ENCODE measurements around the gene FAM131A.
A peak's percentile ranks its signal among the peaks of the same experiment; 100 is the strongest.

The FAM131A gene

GRCh38 chr3:184358921-184359350 lies 21.5 kb downstream of the FAM131A start:
- no peak for DNase-seq

DNA sequence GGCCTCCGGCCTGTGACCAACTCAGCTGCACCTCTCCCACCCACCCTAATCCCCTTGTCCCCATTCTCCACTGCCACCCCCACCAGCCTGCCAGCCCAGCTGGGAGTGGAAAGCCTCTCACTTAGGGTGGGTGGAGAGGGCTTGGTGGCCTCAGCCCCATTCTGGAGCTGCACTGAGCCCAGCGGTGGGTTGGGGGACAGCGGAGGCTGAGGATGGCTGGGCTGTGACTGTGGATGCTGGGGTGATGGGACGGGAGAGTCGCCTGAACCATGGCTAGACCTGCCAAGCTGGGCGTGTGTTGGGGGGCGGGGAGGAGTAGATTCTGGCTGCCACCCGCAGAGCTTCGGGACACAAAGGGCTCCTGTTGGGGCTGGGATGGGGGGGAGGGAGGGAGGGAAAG lies 22.2 kb downstream of the FAM131A start:
- no peak for DNase-seq

DNA sequence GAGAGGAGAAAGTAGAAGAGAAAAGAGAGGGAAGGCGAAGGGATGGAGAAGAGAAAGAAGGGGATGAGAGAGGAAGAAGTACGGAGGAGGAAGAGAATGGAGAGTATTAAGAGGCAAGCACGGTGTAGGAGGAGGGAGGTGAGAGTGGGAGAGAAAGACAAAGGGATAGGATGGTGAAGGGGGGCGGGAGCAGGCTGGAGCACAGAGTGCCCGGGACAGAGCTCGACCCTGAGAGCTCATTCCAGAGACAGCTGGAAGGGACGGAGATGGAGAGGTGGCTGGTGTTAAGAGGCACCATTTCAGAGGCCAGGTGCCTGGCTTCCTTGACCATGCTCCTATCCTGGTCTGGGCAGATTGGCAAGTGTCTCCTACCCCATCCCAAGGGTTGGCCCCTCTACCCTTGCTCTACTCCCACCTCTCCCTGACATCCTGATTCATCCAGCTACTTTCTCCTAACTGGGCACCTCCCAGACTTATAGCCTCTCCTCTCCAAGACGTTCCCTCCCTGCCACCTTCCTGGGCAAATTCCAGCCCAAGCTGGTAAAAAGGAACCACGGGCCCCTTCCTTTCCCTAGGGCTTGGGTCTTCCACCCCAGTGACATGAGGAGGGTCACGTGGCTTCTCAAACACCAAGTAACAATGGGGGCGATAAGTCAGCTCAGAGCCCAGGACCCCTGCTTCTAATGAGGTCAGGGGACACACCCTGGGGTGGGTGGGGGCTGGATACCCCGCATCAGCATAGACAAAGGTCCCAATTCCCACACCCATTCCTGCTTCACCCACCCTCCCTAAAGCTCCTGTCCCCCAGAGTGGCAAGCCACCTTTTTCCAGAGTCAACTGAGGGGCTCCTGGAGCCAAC lies 22.9 kb downstream of the FAM131A start:
- no peak for DNase-seq

- DNase-seq: no peak
Observed at GRCh38 chr3:184360929-184361531, 23.6 kb downstream of the FAM131A start.

DNA sequence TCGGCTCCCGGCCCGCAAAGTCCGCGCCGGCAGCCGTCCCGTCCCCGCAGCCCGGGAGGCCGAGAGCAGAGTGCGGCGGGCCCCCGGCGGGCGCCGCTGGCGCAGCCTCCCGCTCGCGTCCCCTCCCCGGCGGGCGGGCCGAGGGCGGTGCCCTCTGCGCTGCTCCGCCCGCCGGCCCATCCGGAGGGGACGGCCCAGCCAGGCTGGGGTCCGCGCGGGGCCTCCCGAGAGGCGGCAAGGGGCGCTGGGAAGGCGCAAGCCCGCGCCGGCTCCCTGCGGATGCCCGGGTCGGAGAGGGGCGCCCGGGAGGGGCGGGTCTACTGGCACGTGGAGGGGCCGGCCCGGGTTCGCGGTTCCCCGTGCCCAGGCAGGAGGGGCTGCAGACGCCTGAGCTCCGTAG lies 24.1 kb downstream of the FAM131A start, which contains the start of the genes CLCN2 and POLR2H:
Gene CLCN2, minus strand, starts transcription at position 74 of the 400 bp plus-strand sequence. CDS start 126 bp downstream, outside the sequence.
Gene POLR2H, plus strand, starts transcription at position 179 of the 400 bp plus-strand sequence. CDS start 1,783 bp downstream, outside the sequence.
- peak; percentile 71 for DNase-seq

GRCh38 chr3:184361932-184362667 lies 24.7 kb downstream of the FAM131A start:
- no peak for DNase-seq

DNA sequence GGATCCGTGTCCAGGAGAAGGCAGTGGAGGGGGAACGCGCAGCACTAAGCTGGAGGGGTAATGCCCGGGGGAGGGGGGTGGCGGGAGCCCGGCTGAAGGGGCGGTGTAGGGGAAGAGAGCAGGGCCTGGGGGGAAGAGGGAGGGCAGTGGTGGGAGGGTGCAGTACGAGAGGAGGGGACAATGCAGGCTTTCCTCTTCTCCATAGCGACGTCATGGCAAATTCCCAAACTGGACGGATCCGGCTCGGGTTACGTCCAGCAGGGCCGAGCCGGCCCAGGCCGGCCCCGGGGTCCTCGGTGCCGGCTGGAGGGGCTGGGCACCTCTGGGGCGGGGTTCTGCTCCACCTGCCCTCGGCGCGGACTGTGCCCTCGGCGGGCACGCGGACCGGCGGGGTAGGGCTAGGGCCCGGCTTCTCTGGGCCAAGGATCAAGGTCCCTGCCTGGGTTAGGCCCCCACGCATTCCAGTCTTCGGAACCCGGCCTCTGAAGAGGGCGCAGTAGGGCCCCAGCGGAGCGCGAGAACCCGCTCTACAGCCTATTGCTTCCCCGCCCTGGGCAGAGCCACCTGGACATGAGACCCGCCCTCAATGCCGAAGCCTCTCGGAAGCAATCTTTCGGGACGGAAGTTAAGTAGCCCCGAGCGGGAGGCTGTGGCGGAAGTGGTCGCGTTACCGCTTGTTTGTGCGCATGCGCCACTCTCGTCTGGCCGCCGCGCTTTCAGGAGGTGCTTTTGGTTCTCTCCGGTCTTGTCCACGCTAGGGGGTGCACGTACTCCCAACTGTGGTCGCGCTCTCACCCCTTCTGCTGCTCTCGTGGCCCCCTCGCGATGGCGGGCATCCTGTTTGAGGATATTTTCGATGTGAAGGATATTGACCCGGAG lies 25.5 kb downstream of the FAM131A start:
- DNase-seq: peak; percentile 98

GRCh38 chr3:184366619-184367289 lies 29.4 kb downstream of the FAM131A start:
- DNase-seq: no peak

DNA sequence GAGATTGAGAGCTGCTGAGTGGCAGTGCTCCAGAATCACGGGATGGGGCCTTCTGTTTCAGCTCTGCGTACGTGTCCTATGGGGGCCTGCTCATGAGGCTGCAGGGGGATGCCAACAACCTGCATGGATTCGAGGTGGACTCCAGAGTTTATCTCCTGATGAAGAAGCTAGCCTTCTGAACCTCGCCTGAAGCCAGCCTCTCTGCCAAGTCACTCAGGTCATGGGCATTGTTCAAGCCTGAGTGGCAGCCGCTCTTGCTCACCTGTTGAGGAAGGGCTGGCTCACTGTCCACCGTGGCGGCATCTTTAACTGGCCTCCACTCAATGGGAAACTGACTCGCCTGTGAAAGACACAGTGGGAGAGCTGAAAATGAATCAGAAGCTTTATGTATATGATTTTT lies 30.7 kb downstream of the FAM131A start:
- DNase-seq: no peak

- peak; percentile 69 for DNase-seq
Observed at GRCh38 chr3:184368586-184369183, 31.3 kb downstream of the FAM131A start.

GRCh38 chr3:184371570-184372018 lies 34.2 kb downstream of the FAM131A start:
- DNase-seq: peak; percentile 91

GRCh38 chr3:184372296-184372821 lies 35.0 kb downstream of the FAM131A start:
- peak; percentile 20 for DNase-seq

DNA sequence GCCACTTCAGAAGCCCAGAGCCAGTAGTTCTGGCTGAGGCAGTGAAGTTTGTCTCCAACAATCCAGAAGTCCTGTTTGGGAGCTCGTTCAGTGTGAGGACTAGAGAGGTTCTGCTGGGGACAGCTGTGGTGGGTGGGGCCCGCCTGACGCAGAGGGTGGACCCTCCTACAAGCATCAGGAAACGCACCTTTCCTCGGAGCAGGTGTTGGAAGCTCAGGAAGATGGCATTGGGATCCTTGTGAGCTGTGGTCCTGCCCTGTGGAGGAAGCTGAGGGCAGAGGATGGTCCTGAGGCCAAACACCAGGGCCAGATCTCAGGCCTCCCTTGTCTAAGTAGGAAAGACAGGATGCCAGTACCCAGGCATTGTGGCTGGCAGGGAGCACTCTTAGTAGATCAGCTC lies 35.5 kb downstream of the FAM131A start:
- DNase-seq: peak; percentile 17

GRCh38 chr3:184373422-184373821 lies 36.0 kb downstream of the FAM131A start:
- DNase-seq: peak; percentile 22

DNA sequence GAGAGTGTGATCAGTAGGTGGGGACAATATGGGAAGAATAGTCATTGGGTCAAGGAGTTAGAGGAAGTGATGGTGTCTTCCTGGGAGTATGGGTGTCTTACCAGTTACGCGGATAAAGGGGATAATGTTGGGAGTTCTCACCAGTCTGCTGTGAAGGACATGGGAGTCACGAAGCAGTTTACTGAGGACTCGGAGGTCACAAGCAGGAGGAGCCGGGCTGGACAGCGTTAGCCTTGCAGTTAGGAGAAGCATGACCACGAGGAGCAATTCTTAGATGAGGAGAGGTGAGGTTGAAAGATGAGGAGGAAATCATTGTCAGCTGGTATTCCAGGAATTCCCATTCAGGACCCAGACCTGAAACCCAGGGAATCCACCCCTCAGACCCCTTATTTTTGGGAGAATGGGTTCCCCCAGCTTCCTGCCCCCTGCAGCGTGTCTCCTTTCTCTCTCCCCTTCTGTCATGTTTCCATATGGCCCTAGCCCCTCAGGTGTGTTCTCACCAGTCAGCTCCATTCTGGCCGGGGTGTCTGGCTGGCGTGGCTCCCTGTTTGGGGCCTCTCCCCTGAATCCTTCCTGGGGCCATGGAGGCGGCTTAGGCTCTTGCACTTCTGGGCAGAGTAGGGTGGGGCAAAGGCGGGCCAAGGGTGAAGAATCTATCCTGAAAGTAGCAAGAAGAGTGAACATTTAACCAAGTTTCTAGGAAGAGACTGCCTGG lies 38.5 kb downstream of the FAM131A start:
- peak; percentile 12 for DNase-seq

DNA sequence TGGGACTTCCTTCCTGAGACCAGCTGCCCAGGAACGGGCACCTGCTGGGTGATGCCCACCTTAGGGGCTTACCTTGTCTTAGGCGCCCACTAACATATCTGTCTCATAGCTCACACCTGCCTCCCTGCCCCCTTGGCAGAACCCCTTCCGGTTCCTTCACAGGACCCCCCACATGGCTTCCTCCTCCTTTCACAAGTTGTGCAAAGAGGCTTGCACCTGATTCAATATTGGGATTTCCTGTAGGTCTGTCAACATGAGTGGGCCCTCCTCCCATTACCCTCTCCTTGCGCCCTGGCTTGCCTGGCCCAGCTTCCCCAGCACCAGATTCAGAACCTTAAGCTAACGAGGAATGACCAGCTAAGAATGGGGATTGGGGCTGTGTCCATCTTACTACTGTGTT lies 40.0 kb downstream of the FAM131A start:
- peak; percentile 9 for DNase-seq

GRCh38 chr3:184377882-184378445 lies 40.6 kb downstream of the FAM131A start, which contains the start of gene THPO:
Gene THPO, minus strand, starts transcription at chr3:184378207. Its CDS starts 1,948 bp downstream, at chr3:184376259.
- DNase-seq: peak; percentile 44

- peak; percentile 45 for DNase-seq
Observed at GRCh38 chr3:184378651-184379357, 41.4 kb downstream of the FAM131A start.

Data from femur (tissue), 1 donor.